ENCODE results near the gene LCOR. TPM values are rescaled to one million over a fixed set of nuclear protein-coding genes. Genes with fewer than 3 reads are reported as not detected.

Gene LCOR
- total RNA-seq, 4 donors from 2014 or later = 7.7 to 2,027 (median 132) TPM

DNA sequence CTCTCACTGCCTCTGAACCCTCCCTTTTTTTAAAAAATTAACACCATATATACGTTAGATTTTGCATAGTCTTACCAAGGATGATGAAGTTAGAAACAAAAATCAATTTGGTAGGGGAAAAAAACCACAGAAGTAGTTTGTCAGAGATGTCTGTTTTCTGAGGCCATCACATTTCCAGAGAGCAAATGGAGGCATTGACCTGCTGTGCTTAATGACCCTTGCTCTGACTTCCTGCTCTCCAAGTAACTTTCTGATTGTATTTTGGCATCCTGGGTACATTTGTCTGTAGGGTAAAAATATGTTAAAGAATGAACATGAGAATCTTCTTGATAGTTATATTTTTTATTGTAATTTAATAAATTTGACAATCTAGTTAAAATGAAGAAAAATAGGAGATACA lies 140.2 kb downstream of the LCOR start:
- Histone ChIP-seq H3K27me3 (no peaks in the 10 kb centered on the region), H3K4me1 (no peaks in the 10 kb centered on the region), H3K9me3 (no peaks in the 10 kb centered on the region), H3K4me3 (no peak overlapping the region), H3K27ac (no peak overlapping the region), H3K36me3 (no peaks in the 10 kb centered on the region)
- DNase-seq = no peak
- intact Hi-C loops (cut with DNase I; ENCODE audit: low total_unique reads) = no loop called here
- TF ChIP-seq POLR2A (IDR thresholded peaks at IDR 0.05) = no peak
- no peak for TF ChIP-seq CTCF (IDR thresholded peaks at IDR 0.05)

DNA sequence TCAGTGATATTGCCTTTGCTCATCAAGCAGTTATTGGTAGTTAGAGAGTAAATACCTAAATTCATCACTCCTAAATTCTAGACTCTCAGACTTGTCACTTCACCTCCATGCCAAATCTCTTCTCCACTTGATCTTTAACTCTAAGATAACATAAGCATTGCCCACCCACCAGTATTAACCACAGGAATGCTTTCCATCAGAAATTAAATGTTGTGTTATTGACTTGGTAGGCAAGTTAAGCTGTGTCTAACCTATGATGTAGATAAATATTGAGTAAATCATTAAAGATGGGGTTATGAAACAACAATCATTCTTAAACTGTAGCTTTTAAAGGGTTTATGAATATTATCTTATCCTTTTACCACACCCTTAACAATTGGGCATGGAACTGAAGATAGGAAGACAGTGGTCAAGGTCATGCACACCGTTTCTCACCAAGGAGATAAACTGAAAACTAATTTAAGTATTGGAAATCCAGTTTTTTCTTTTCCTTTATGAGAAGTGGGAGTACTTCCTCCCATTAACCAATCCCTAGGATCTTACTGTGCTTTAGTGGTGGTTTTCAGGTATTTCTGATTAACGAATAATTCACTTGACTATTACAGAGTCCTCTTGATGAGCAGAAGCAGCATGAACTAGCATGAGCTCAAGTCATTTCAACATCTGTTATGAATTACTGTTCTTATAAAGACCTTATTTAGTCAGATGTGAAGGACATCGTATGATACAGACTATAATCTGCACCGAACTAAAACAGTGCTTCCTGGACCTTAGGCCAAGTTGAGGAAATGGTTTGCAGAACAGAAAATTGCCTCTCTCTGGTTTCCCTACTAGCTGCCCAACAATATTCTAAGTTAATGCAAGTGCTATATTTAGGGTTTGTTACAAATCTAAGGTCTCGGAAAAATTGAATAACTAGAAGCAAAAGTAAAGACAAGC lies 142.0 kb downstream of the LCOR start:
- no peaks in the 10 kb centered on the region for H3K27me3 ChIP-seq
- intact Hi-C loops (cut with DNase I; ENCODE audit: low total_unique reads) = no loop called here
- H3K4me1 ChIP-seq = no peaks in the 10 kb centered on the region
- H3K36me3 ChIP-seq = no peaks in the 10 kb centered on the region
- TF ChIP-seq POLR2A (IDR thresholded peaks at IDR 0.05) = no peak
- no peak for TF ChIP-seq CTCF (IDR thresholded peaks at IDR 0.05)
- no peak overlapping the region for H3K27ac ChIP-seq
- H3K4me3 ChIP-seq = no peak overlapping the region
- no peaks in the 10 kb centered on the region for H3K9me3 ChIP-seq
- no peak for DNase-seq

GRCh38 chr10:96975136-96975535 lies 143.0 kb downstream of the LCOR start:
- no peak overlapping the region for H3K4me3 ChIP-seq
- intact Hi-C loops (cut with DNase I; ENCODE audit: low total_unique reads) = no loop called here
- TF ChIP-seq POLR2A (IDR thresholded peaks at IDR 0.05) (no peak), CTCF (IDR thresholded peaks at IDR 0.05) (no peak)
- no peak overlapping the region for H3K27ac ChIP-seq
- H3K4me1 ChIP-seq = no peaks in the 10 kb centered on the region
- DNase-seq = no peak
- H3K36me3 ChIP-seq = no peaks in the 10 kb centered on the region
- H3K9me3 ChIP-seq = no peaks in the 10 kb centered on the region
- H3K27me3 ChIP-seq = no peaks in the 10 kb centered on the region

- Histone ChIP-seq H3K36me3 (no peaks in the 10 kb centered on the region), H3K9me3 (no peaks in the 10 kb centered on the region), H3K27me3 (no peaks in the 10 kb centered on the region), H3K4me1 (no peaks in the 10 kb centered on the region), H3K27ac (no peak overlapping the region), H3K4me3 (no peak overlapping the region)
- TF ChIP-seq CTCF (IDR thresholded peaks at IDR 0.05) (no peak), POLR2A (IDR thresholded peaks at IDR 0.05) (no peak)
- intact Hi-C loops (cut with DNase I; ENCODE audit: low total_unique reads) = no loop called here
- no peak for DNase-seq
Measured at GRCh38 chr10:96978621-96979154, 146.6 kb downstream of the LCOR start.
